Measurements from ENCODE around the gene FGF1.

GRCh38 chr5:142720641-142721271, 34.9 kb upstream of the FGF1 start:
- TF ChIP-seq, protein P1, sequence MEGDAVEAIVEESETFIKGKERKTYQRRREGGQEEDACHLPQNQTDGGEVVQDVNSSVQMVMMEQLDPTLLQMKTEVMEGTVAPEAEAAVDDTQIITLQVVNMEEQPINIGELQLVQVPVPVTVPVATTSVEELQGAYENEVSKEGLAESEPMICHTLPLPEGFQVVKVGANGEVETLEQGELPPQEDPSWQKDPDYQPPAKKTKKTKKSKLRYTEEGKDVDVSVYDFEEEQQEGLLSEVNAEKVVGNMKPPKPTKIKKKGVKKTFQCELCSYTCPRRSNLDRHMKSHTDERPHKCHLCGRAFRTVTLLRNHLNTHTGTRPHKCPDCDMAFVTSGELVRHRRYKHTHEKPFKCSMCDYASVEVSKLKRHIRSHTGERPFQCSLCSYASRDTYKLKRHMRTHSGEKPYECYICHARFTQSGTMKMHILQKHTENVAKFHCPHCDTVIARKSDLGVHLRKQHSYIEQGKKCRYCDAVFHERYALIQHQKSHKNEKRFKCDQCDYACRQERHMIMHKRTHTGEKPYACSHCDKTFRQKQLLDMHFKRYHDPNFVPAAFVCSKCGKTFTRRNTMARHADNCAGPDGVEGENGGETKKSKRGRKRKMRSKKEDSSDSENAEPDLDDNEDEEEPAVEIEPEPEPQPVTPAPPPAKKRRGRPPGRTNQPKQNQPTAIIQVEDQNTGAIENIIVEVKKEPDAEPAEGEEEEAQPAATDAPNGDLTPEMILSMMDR (IDR thresholded peaks at IDR 0.05): no peak
- TF ChIP-seq POLR2AphosphoS5 (IDR thresholded peaks at IDR 0.05) (no peak), POLR2A (IDR thresholded peaks at IDR 0.05) (no peak), EP300 (IDR thresholded peaks at IDR 0.05) (no peak)
